ENCODE data around the gene NPIPA7.
"Not testable (repeated sequence)": the region's sequence is repeated elsewhere in the genome, so short reads cannot be mapped to it uniquely, and the experiment has no call there.

The NPIPA7 gene

GRCh38 chr16:16378840-16379239 lies at the start of gene NPIPA7:
Gene NPIPA7 (plus strand): TSS chr16:16379140. CDS start chr16:16379245, 105 bp downstream.
- DNase-seq (ENCODE audit: low spot score), result not testable (repeated sequence)

GRCh38 chr16:16331466-16331865 lies 47.5 kb upstream of the NPIPA7 start:
- not testable (repeated sequence) for DNase-seq (ENCODE audit: low spot score)

- DNase-seq (ENCODE audit: low spot score), result not testable (repeated sequence)
Observed at GRCh38 chr16:16357556-16357955, 21.4 kb upstream of the NPIPA7 start.

- not testable (repeated sequence) for DNase-seq (ENCODE audit: low spot score)
Observed at GRCh38 chr16:16358539-16359240, 20.2 kb upstream of the NPIPA7 start.

DNA sequence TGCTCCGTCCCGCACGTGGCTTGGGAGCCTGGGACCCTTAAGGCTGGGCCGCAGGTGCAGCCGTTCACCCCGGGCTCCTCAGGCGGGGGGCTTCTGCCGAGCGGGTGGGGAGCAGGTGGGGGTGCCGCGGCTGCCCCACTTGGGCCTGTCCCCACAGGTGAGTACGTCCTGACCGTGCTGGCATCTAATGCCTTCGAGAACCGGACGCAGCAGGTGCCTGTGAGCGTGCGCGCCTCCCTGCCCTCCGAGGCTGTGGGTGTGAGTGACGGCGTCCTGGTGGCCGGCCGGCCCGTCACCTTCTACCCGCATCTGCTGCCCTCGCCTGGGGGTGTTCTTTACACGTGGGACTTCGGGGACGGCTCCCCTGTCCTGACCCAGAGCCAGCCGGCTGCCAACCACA lies 15.3 kb upstream of the NPIPA7 start:
- DNase-seq (ENCODE audit: low spot score), result not testable (repeated sequence)

DNA sequence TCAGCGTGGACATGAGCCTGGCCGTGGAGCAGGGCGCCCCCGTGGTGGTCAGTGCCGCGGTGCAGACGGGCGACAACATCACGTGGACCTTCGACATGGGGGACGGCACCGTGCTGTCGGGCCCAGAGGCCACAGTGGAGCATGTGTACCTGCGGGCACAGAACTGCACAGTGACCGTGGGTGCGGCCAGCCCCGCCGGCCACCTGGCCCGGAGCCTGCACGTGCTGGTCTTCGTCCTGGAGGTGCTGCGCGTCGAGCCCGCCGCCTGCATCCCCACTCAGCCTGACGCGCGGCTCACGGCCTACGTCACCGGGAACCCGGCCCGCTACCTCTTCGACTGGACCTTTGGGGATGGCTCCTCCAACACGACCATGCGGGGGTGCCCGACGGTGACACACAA lies 14.8 kb upstream of the NPIPA7 start:
- DNase-seq (ENCODE audit: low spot score), result not testable (repeated sequence)

GRCh38 chr16:16364701-16365100 lies 14.2 kb upstream of the NPIPA7 start:
- not testable (repeated sequence) for DNase-seq (ENCODE audit: low spot score)

DNA sequence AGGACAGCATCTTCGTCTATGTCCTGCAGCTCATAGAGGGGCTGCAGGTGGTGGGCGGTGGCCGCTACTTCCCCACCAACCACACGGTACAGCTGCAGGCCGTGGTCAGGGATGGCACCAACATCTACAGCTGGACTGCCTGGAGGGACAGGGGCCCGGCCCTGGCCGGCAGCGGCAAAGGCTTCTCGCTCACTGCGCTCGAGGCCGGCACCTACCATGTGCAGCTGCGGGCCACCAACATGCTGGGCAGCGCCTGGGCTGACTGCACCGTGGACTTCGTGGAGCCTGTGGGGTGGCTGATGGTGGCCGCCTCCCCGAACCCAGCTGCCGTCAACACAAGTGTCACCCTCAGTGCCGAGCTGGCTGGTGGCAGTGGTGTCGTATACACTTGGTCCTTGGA lies 13.6 kb upstream of the NPIPA7 start:
- not testable (repeated sequence) for DNase-seq (ENCODE audit: low spot score)

DNA sequence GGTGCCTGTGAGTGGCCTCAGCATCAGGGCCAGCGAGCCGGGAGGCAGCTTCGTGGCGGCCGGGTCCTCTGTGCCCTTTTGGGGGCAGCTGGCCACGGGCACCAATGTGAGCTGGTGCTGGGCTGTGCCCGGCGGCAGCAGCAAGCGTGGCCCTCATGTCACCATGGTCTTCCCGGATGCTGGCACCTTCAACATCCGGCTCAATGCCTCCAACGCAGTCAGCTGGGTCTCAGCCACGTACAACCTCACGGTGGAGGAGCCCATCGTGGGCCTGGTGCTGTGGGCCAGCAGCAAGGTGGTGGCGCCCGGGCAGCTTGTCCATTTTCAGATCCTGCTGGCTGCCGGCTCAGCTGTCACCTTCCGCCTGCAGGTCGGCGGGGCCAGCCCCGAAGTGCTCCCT lies 13.1 kb upstream of the NPIPA7 start:
- DNase-seq (ENCODE audit: low spot score), result not testable (repeated sequence)

DNA sequence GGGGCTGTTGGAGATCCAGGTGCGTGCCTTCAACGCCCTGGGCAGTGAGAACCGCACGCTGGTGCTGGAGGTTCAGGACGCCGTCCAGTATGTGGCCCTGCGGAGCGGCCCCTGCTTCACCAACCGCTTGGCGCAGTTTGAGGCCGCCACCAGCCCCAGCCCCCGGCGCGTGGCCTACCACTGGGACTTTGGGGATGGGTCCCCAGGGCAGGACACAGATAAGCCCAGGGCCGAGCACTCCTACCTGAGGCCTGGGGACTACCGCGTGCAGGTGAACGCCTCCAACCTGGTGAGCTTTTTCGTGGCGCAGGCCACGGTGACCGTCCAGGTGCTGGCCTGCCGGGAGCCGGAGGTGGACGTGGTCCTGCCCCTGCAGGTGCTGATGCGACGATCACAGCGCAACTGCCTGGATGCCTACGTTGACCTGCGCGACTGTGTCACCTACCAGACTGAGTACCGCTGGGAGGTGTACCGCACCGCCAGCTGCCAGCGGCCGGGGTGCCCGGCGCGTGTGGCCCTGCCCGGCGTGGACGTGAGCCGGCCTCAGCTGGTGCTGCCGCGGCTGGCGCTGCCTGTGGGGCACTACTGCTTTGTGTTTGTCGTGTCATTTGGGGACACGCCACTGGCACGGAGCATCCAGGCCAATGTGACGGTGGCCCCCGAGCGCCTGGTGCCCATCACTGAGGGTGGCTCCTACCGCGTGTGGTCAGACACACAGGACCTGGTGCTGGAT lies 12.2 kb upstream of the NPIPA7 start:
- not testable (repeated sequence) for DNase-seq (ENCODE audit: low spot score)

GRCh38 chr16:16367285-16367628 lies 11.7 kb upstream of the NPIPA7 start:
- not testable (repeated sequence) for DNase-seq (ENCODE audit: low spot score)

DNA sequence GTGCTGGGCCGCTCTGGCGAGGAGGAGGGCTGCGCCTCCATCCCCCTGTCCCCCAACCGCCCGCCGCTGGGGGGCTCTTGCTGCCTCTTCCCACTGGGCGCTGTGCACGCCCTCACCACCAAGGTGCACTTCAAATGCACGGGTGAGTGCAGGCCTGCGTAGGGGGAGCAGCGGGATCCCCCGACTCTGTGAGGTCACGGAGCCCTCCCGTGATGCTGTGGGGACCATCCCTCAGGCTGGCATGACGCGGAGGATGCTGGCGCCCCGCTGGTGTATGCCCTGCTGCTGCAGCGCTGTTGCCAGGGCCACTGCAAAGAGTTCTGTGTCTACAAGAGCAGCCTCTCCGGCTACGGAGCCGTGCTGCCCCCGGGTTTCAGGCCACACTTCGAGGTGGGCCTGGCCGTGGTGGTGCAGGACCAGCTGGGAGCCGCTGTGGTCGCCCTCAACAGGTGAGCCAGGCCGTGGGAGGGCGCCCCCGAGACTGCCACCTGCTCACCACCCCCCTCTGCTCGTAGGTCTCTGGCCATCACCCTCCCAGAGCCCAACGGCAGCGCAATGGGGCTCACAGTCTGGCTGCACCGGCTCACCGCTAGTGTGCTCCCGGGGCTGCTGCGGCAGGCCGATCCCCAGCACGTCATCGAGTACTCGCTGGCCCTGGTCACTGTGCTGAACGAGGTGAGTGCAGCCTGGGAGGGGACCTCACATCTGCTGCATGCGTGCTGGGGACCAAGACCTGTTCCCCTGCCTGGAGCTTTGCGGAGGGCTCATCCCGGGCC lies 9.7 kb upstream of the NPIPA7 start:
- not testable (repeated sequence) for DNase-seq (ENCODE audit: low spot score)

GRCh38 chr16:16371136-16371735 lies 7.7 kb upstream of the NPIPA7 start:
- DNase-seq (ENCODE audit: low spot score), result not testable (repeated sequence)

DNA sequence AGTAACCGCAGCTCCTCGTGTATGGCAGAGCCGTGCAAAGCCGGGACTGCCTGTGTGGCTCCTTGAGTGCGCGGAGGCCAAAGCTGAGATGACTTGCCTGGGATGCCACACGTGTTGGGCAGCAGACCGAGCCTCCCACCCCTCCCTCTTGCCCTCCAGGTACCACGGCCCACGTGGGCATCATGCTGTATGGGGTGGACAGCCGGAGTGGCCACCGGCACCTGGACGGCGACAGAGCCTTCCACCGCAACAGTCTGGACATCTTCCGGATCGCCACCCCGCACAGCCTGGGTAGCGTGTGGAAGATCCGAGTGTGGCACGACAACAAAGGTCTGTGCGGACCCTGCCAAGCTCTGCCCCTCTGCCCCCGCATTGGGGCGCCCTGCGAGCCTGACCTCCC lies 4.7 kb upstream of the NPIPA7 start:
- DNase-seq (ENCODE audit: low spot score), result not testable (repeated sequence)

DNA sequence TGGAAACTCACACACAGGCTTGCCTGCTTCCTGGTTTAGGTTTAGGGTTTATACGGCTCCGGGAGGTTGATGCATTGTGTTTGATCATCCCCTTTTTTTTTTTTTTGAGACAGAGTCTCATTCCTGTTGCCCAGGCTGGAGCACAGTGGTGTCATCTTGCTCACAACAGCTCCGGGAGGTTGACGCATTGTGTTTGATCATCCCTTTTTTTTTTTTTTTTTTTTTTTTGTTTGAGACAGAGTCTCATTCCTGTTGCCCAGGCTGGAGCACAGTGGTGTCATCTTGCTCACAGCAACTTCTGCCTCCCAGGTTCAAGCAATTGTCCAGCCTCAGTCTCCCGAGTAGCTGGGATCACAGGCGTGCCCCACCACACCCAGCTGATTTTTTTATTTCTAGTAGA lies 20.7 kb downstream of the NPIPA7 start:
- DNase-seq (ENCODE audit: low spot score), result not testable (repeated sequence)

DNA sequence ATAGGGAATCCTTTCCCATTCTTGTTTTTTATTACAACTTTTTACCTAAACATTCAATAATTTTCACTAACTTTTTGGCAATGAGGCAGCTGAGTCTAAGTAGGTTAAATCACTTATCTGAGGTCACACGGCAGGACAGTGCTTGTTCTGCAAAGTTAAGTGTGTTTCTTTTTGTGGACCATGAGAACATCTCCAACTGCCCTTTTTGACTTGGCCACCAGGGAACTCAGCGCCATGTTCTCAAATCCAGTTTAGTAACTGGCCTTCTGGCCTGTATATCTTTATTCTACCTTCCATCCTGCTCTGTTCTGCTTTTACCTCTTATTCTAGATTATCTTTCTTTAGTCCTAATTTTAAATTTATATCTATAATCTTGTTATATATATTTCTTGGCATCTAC lies 23.4 kb downstream of the NPIPA7 start:
- not testable (repeated sequence) for DNase-seq (ENCODE audit: low spot score)

DNA sequence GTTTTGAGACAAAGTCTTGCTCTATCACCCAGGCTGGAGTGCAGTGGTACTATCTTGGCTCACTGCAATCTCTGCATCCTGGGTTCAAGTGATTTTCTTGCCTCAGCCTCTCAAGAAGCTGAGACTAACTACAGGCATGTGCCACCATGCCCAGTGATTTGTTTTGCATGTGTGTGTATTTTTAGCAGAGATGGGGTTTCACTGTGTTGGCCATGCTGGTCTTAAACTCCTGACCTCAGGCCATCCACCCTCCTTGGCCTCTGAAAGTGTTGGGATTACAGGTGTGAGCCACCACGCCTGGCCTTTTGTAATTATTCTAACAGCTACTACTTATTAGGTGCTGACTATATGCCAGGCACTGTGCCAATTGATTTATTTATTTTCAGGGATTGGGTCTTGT lies 25.3 kb downstream of the NPIPA7 start:
- not testable (repeated sequence) for DNase-seq (ENCODE audit: low spot score)

- DNase-seq (ENCODE audit: low spot score), result not testable (repeated sequence)
Observed at GRCh38 chr16:16405421-16405820, 26.5 kb downstream of the NPIPA7 start.

DNA sequence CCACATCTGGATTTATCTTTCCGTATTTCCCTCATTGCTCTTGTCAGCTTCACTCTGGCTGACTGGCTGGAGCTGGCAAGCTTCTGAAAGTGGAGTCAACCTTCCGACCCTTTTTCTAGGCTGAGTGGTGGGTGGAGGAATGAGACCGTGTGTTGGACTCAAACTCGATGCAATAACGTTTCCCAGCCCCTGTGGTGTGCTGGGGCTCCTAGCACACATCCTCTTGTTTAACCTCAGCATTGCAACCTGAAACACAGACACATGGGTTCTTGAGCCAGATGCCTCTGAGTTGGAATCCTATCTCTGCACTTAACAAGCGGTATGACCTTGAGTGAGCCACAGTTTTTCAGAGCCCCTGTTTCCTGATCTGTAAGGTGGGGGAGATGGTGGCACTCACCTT lies 29.5 kb downstream of the NPIPA7 start:
- DNase-seq (ENCODE audit: low spot score), result not testable (repeated sequence)

GRCh38 chr16:16413773-16414172 lies 34.8 kb downstream of the NPIPA7 start:
- not testable (repeated sequence) for DNase-seq (ENCODE audit: low spot score)

GRCh38 chr16:16417071-16417470 lies 38.1 kb downstream of the NPIPA7 start:
- not testable (repeated sequence) for DNase-seq (ENCODE audit: low spot score)

DNA sequence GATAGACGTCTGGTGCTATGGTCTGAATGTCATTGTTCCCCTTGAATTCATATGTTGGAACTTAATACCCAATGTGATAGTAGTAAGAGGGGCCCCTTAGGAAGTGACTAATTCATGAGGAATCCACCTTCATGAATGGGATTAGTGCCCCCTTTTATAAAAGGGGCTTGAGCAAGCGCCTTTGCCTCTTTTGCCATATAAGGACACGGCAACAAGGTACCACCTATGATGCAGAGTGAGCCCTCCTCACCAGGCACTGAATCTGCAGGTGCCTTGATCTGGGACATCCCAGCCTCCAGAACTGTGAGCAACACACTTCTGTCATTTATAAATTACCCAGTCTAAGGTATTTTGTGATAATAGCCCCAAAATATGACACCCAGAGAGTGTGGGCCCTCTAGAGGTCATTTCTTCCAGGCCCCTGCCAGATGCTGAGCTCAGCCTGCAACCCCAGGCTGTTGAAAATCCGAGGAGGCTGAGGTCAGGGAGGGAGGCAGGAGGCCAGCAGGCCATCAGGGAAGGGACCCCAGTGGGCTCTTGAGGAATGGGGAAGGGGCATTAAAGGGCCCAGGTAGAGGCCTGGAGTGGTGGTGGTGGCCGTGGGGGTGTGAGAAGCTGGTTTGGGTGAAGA lies 39.1 kb downstream of the NPIPA7 start:
- not testable (repeated sequence) for DNase-seq (ENCODE audit: low spot score)

Data from GM03348 (cell line).